Adrenal gland (tissue), 12 donors: ENCODE results near the gene SMPD2. TPM values are rescaled to one million over a fixed set of nuclear protein-coding genes. Genes with fewer than 3 reads are reported as not detected.

Experiments
- DNase-seq, 7 donors: peaks; one replicate each; pipeline ENCODE4 v3.0.0-alpha.2; 2019 to 2020
- H3K27ac ChIP-seq, 5 donors: fragments of 200-600 bp; sonication (generic) in 4 of 5; 1 replicate in 3 of 5; 2 replicates in 2 of 5; pipeline versions ENCODE4 v1.5.1 to v1.8.0; 2016 to 2020; ENCODE audit warnings: mild to moderate bottlenecking in 1 of 5
- H3K27me3 ChIP-seq: fragments of 200-600 bp; 2 replicates; pipeline ENCODE4 v1.8.0; 2021
- H3K36me3 ChIP-seq, 2 donors: fragments of 200-600 bp; replicated peaks in 1 of 2; 1 replicate in 1 of 2; 2 replicates in 1 of 2; pipeline versions ENCODE4 v1.5.1 to v1.8.0; 2018 to 2022
- H3K4me1 ChIP-seq, 2 donors: fragments of 200-600 bp; replicated peaks in 1 of 2; 1 replicate in 1 of 2; 2 replicates in 1 of 2; pipeline versions ENCODE4 v1.5.1 to v1.8.0; 2018 to 2021
- H3K4me3 ChIP-seq, 4 donors: fragments of 200-600 bp; sonication (generic) in 3 of 4; one replicate each; pipeline ENCODE4 v1.5.1; 2016 to 2018
- H3K9me3 ChIP-seq, 3 donors: fragments of 200-600 bp; sonication (generic) in 1 of 3; replicated peaks in 1 of 3; 1 replicate in 2 of 3; 2 replicates in 1 of 3; pipeline versions ENCODE4 v1.5.1 to v1.8.0; 2016 to 2021
- POLR2A ChIP-seq, 2 donors: fragments of 450-650 bp; IDR thresholded peaks; one replicate each; pipeline ENCODE4 v1.6.1; 2017; ENCODE audit warnings: antibody characterized with exemption in 2 of 2, mild to moderate bottlenecking in 2 of 2, moderate library complexity in 1 of 2
- WGBS, 4 donors: extraction: QIAGEN DNeasy Blood & Tissue Kit in 2 of 4; methylation state at CpG; one replicate each; pipeline versions ENCODE4 v1.1.5 to v1.1.7; 2013 to 2017; 5-methylcytosine and 5-hydroxymethylcytosine counted together
- intact Hi-C, 2 donors: fragments of 100-400 bp; cut with DNase I; formaldehyde crosslinking; loops; one replicate each; pipeline versions ENCODE4 v1.14.1 to v1.15.0; 2022 to 2023
- polyA plus RNA-seq, 3 donors: library from polyadenylated mRNA; stranded (reverse); fragments of 200-250 nt in 2 of 3; fragments of 350-450 nt in 1 of 3; fragmentation: Illumina TruSeq in 1 of 3; extraction: RNeasy Lipid Tissue Mini Kit (QIAGEN cat#74804) in 1 of 3; gene quantifications; one replicate each; pipeline ENCODE4 v1.2.3, GENCODE V29; 2013 to 2014
- total RNA-seq, 9 donors: library from RNA; depleted of rRNA in 4 of 9; stranded (reverse); fragments of >200 nt in 4 of 9; fragments of 120-200 nt in 1 of 9; fragmentation: NEBNext Ultra II Directional in 1 of 9; extraction: Animal tissue kit (Norgen Biotek cat#: 25700) in 1 of 9; gene quantifications; one replicate each; pipeline versions ENCODE4 v1.1.0 to v1.2.4, GENCODE V29; 2013 to 2023
- TF ChIP-seq, protein P1 (sequence below), 6 experiments: fragments of 450-650 bp in 4 of 6; fragments of 200-600 bp in 2 of 6; sonication (generic) in 1 of 6; IDR thresholded peaks; 1 replicate in 5 of 6; 2 replicates in 1 of 6; pipeline versions ENCODE4 v1.5.1 to v1.8.0; 2016 to 2021; ENCODE audit warnings: antibody characterized with exemption in 6 of 6, mild to moderate bottlenecking in 2 of 6, moderate library complexity in 1 of 6
- donor health status: healthy with polysubstance abuse.
- donor health status: Bipolar disorder and iron deficiency.
- donor health status: DM: yes; HTN: yes; CAD: no.
- donor health status: DM: no; HTN: no; CAD: no.
- donor health status: DM: no; HTN: no; CAD: no.
- donor health status: DM: yes; HTN: yes; CAD: no.

SMPD2 gene
- total and polyA plus RNA-seq, 12 donors = 3.2 to 17.5 (median 10.4) TPM

DNA sequence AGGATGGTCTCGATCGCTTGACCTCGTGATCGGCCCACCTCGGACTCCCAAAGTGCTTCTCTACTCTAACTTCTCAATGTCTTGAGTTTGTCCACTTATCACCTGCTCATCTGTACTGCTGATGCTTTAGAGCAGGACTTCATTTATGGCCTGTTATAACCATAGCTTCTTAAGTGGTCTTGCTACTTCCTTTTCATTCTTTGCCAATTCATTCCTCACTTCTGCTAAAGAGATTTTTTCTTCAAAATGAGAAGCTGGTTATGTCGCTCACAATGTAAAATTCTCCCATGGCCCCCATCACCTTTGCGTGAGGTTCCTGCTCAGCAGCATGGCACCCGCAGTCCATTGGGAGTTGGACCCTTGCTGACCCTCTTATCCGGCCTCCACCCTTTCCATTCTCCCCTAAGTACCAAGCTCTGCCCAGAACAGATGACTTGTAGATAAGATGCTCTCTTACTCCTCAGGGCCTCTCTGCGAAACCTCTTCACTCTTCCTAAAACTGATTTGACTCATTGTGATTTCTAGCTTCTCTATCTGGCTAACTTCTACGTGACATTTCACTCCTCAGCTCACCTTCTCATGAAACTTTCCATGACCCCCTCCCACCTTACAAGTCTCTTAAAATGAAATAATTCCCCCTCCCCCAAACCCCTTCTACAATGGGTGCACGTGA, 44.3 kb upstream of the SMPD2 start:
- 85 to 95% (median 92%) methylated on average over 12 of the region's 12 CpGs for whole genome bisulfite sequencing, 4 donors
- DNase-seq = no peak
- intact Hi-C loops = loop anchor here in 1 of 2 donors (5.0 kb wide), 1 partner anchor 209 kb away; no protein-coding TSS in a partner anchor

DNA sequence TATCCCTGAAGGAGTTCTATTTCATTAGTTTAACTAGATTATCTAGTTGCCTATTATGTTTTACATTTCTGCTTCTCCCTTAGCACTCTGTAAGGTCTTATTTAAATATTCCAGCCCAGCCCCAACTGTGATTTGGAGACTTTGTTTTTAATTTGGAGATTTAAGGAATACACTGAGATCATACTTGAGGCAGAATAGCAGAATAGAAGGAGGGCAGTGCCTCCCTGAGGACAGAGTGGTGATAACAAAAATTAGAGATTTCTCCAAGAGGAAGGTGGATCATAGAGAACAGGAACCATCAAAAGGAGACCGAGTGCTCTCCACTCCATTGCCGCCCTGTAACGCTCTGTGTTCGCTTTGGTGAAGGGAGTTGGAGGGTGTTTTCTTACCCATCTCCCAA, 43.5 kb upstream of the SMPD2 start:
- peak in 1 of 7 donors; percentile 21 for DNase-seq
- no peaks in the 10 kb centered on the region for H3K36me3 ChIP-seq
- intact Hi-C loops = loop anchor here in 1 of 2 donors (5.0 kb wide), 1 partner anchor 210 kb away; no protein-coding TSS in a partner anchor
- H3K4me1 ChIP-seq = no peaks in the 10 kb centered on the region
- no peak overlapping the region for H3K4me3 ChIP-seq
- no peak for TF ChIP-seq POLR2A (IDR thresholded peaks at IDR 0.05)
- TF ChIP-seq, protein P1, sequence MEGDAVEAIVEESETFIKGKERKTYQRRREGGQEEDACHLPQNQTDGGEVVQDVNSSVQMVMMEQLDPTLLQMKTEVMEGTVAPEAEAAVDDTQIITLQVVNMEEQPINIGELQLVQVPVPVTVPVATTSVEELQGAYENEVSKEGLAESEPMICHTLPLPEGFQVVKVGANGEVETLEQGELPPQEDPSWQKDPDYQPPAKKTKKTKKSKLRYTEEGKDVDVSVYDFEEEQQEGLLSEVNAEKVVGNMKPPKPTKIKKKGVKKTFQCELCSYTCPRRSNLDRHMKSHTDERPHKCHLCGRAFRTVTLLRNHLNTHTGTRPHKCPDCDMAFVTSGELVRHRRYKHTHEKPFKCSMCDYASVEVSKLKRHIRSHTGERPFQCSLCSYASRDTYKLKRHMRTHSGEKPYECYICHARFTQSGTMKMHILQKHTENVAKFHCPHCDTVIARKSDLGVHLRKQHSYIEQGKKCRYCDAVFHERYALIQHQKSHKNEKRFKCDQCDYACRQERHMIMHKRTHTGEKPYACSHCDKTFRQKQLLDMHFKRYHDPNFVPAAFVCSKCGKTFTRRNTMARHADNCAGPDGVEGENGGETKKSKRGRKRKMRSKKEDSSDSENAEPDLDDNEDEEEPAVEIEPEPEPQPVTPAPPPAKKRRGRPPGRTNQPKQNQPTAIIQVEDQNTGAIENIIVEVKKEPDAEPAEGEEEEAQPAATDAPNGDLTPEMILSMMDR (IDR thresholded peaks at IDR 0.05) = peak in 5 of 6 experiments; percentile 33 to 54 (median 45)
- no peaks in the 10 kb centered on the region for H3K27me3 ChIP-seq
- no peaks in the 10 kb centered on the region for H3K9me3 ChIP-seq
- no peak overlapping the region for H3K27ac ChIP-seq
- 64 to 77% (median 74%) methylated on average over 3 to 4 of the region's 4 CpGs for WGBS, 4 donors

More for the DNA sequence above, 44.3 kb upstream of the SMPD2 start:
- Histone ChIP-seq H3K4me1 (peaks cover 0 to 4% of the 10 kb centered on the region in 2 donors), H3K9me3 (no peaks in the 10 kb centered on the region), H3K36me3 (no peaks in the 10 kb centered on the region), H3K27me3 (no peaks in the 10 kb centered on the region), H3K4me3 (no peak overlapping the region), H3K27ac (no peak overlapping the region)
- no peak for TF ChIP-seq POLR2A (IDR thresholded peaks at IDR 0.05)
- TF ChIP-seq, protein P1 (IDR thresholded peaks at IDR 0.05) = no peak

DNA sequence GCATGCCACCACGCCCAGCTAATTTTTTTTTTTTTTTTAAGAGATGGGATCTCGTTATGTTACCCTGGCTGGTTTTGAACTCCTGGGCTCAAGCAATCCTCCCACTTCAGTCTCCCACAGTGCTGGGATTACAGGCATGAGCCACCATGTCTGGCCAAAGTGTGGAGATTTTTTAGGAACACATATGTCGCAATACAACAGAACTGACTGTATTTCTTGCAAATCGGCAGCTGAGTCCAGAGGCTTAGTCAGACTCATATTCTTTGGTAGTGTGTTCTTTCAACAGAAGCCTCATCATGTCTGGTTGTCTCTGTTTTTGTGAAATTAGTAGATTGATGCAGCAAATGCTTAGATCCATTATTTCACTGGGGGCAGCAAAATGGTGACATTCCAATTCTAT, 34.3 kb upstream of the SMPD2 start:
- TF ChIP-seq POLR2A (IDR thresholded peaks at IDR 0.05) = no peak
- TF ChIP-seq, protein P1 (IDR thresholded peaks at IDR 0.05) = no peak
- no peaks in the 10 kb centered on the region for H3K27me3 ChIP-seq
- H3K27ac ChIP-seq = no peak overlapping the region
- 78 to 84% (median 80%) methylated on average over 4 of the region's 4 CpGs for WGBS, 4 donors
- no peak overlapping the region for H3K4me3 ChIP-seq
- H3K4me1 ChIP-seq = no peaks in the 10 kb centered on the region
- DNase-seq = no peak
- intact Hi-C loops = no loop called here
- H3K36me3 ChIP-seq = no peaks in the 10 kb centered on the region
- no peaks in the 10 kb centered on the region for H3K9me3 ChIP-seq

DNA sequence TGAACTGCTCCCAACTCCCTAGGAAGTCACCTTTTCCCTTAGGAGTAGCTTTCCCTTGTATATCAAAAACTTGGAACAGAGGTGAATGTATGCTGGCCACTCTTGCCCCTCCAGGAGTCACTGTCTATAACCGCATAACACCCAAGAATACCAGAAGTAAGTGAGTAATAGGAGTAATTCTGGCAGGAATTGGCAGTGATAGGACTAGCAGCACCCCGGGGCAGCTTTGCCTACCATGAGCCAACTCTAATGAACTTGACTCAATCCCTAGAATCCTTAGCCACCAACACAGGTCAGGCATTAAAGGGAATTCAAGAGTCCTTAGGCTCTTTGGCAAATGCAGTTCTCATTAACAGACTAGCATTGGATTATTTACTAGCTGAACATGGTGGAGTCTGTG, 29.5 kb upstream of the SMPD2 start:
- intact Hi-C loops = no loop called here
- DNase-seq = no peak
- Histone ChIP-seq H3K4me3 (no peak overlapping the region), H3K27me3 (no peaks in the 10 kb centered on the region), H3K27ac (no peak overlapping the region), H3K36me3 (no peaks in the 10 kb centered on the region), H3K9me3 (no peaks in the 10 kb centered on the region), H3K4me1 (no peaks in the 10 kb centered on the region)
- no peak for TF ChIP-seq POLR2A (IDR thresholded peaks at IDR 0.05)
- TF ChIP-seq, protein P1 (IDR thresholded peaks at IDR 0.05) = no peak
- WGBS, 4 donors = 81 to 98% (median 91%) methylated on average over 2 of the region's 2 CpGs
